HCT116 (cell line): Measurements from ENCODE around the gene SDCBP2. TPM values are rescaled to one million over a fixed set of nuclear protein-coding genes. Genes with fewer than 3 reads are reported as not detected.

ENCODE experiments used
- ATAC-seq: fragments of 200-7000 bp; cut with Tn5 transposase; 2 replicates; pipeline ENCODE4 v1.9.1; 2020; ENCODE audit warnings: mild to moderate bottlenecking, moderate library complexity
- BruUV-seq: library from RNA; stranded (reverse); fragments of 400-500 nt; replicated peaks from 2 replicates; lab custom pipeline; 2021; lab: Mats Ljungman, UMichigan
- CTCF ChIA-PET: fragments of 300-600 bp; sonication (Branson Sonifier 250); formaldehyde crosslinking; loops from one replicate; lab custom pipeline; 2021; ENCODE audit warnings: antibody characterized with exemption; lab: Charles Lee
- POLR2A ChIA-PET: fragments of 300-600, 350-600 bp; sonication (Branson Sonifier 250); formaldehyde crosslinking; loops from one replicate; lab custom pipeline; 2021; ENCODE audit warnings: antibody characterized with exemption; lab: Charles Lee
- RAD21 ChIA-PET, 2 experiments: fragments of 300-600 bp; sonication (Branson Sonifier 250); formaldehyde crosslinking; loops; one replicate each; lab custom pipeline; 2023; ENCODE audit warnings: low total read pairs in 2 of 2; ENCODE audit not compliant: uncharacterized antibody in 2 of 2, unreplicated experiment in 2 of 2, low non-redundant PET in 1 of 2; lab: Charles Lee
- DNase-seq: peaks from one replicate; pipeline ENCODE4 v3.0.0-alpha.2; 2010; ENCODE audit warnings: low read depth, low spot score
- H2AFZ ChIP-seq: fragments of 200-600 bp; shearing (Covaris generic), sonication (generic); 2 replicates; pipeline ENCODE4 v1.6.1; 2017; ENCODE audit warnings: low read depth, mixed run types, mixed read lengths, antibody characterized with exemption, low read length; ENCODE audit not compliant: poor library complexity, severe bottlenecking
- H3K27ac ChIP-seq: 2 replicates; pipeline ENCODE4 v1.5.1; 2012; ENCODE audit warnings: low read depth, low read length
- H3K27me3 ChIP-seq: fragments of 200-600 bp; sonication (generic); 2 replicates; pipeline ENCODE4 v1.6.1; 2016; ENCODE audit warnings: mixed run types, low read length, mixed read lengths; ENCODE audit not compliant: insufficient read depth
- H3K36me3 ChIP-seq, 2 experiments: fragments of 200-500 bp in 1 of 2; fragments of 200-600 bp in 1 of 2; sonication (Bioruptor generic) in 1 of 2; sonication (generic) in 1 of 2; 2 replicates each; pipeline versions ENCODE4 v1.5.1 to v1.6.1; 2014 to 2016; ENCODE audit warnings: low read length in 2 of 2, inconsistent platforms in 1 of 2, mixed read lengths in 1 of 2, mixed run types in 1 of 2; ENCODE audit not compliant: insufficient read depth in 2 of 2, control insufficient read depth in 1 of 2
- H3K4me1 ChIP-seq, 2 experiments: fragments of 200-600 bp in 1 of 2; sonication (generic) in 1 of 2; 2 replicates each; pipeline versions ENCODE4 v1.5.1 to v1.6.1; 2012 to 2017; ENCODE audit warnings: low read length in 2 of 2, inconsistent platforms in 1 of 2, mild to moderate bottlenecking in 1 of 2, mixed read lengths in 1 of 2, mixed run types in 1 of 2, moderate library complexity in 1 of 2; ENCODE audit not compliant: insufficient read depth in 2 of 2, control insufficient read depth in 1 of 2
- H3K4me2 ChIP-seq: fragments of 200-600 bp; sonication (generic); 2 replicates; pipeline ENCODE4 v1.6.1; 2017; ENCODE audit warnings: mixed run types, low read length, mixed read lengths
- H3K4me3 ChIP-seq, 2 experiments: fragments of 200-600 bp in 1 of 2; sonication (generic) in 1 of 2; replicated peaks in 1 of 2; 2 replicates each; pipeline ENCODE4 v1.5.1; 2011 to 2016; ENCODE audit warnings: low read length in 2 of 2, control low read depth in 1 of 2, low read depth in 1 of 2, mild to moderate bottlenecking in 1 of 2, mixed read lengths in 1 of 2, mixed run types in 1 of 2
- H3K79me2 ChIP-seq: fragments of 200-600 bp; sonication (generic); 2 replicates; pipeline ENCODE4 v1.6.1; 2017; ENCODE audit warnings: mild to moderate bottlenecking, mixed run types, low read length, moderate library complexity, mixed read lengths; ENCODE audit not compliant: insufficient read depth
- H3K9ac ChIP-seq: fragments of 200-600 bp; sonication (generic); 2 replicates; pipeline ENCODE4 v1.6.1; 2016; ENCODE audit warnings: low read length, mixed read lengths
- H3K9me2 ChIP-seq: fragments of 200-600 bp; sonication (generic), shearing (Covaris generic); 2 replicates; pipeline ENCODE4 v1.6.1; 2017; ENCODE audit warnings: mixed run types, mild to moderate bottlenecking, moderate library complexity; ENCODE audit not compliant: insufficient read depth
- H3K9me3 ChIP-seq, 2 experiments: fragments of 200-500 bp in 1 of 2; fragments of 200-600 bp in 1 of 2; sonication (Bioruptor generic) in 1 of 2; sonication (generic) in 1 of 2; 2 replicates each; pipeline ENCODE4 v1.6.1; 2014 to 2017; ENCODE audit warnings: low read length in 2 of 2, mixed read lengths in 2 of 2, inconsistent platforms in 1 of 2, low read depth in 1 of 2, mild to moderate bottlenecking in 1 of 2, mixed run types in 1 of 2, moderate library complexity in 1 of 2; ENCODE audit not compliant: control insufficient read depth in 1 of 2, insufficient read depth in 1 of 2
- H4K20me1 ChIP-seq: fragments of 200-600 bp; sonication (generic), shearing (Covaris generic); 2 replicates; pipeline ENCODE4 v1.6.1; 2017; ENCODE audit warnings: mixed run types, mild to moderate bottlenecking, moderate library complexity; ENCODE audit not compliant: insufficient read depth
- POLR2A ChIP-seq: IDR thresholded peaks from 2 replicates; pipeline ENCODE4 v1.7.0; 2011; ENCODE audit warnings: borderline replicate concordance; ENCODE audit not compliant: insufficient read depth, insufficient read length; ENCODE audit errors: extremely low read depth
- POLR2AphosphoS5 ChIP-seq: IDR thresholded peaks from 2 replicates; pipeline ENCODE4 v1.6.1; 2011; ENCODE audit warnings: mild to moderate bottlenecking, low read depth, low read length, moderate library complexity
- RAD21 ChIP-seq: IDR thresholded peaks from 2 replicates; pipeline ENCODE4 v1.6.1; 2012; ENCODE audit warnings: low read depth, mild to moderate bottlenecking
- SP1 ChIP-seq: IDR thresholded peaks from 2 replicates; pipeline ENCODE4 v1.6.1; 2012; ENCODE audit warnings: low read depth
- YY1 ChIP-seq: IDR thresholded peaks from 2 replicates; pipeline ENCODE4 v1.6.1; 2011; ENCODE audit warnings: low read length, low read depth, moderate library complexity, mild to moderate bottlenecking; ENCODE audit not compliant: insufficient replicate concordance; ENCODE audit errors: extremely low read depth
- intact Hi-C: fragments of 100-400 bp; cut with micrococcal nuclease; formaldehyde crosslinking; loops from 2 replicates; pipeline ENCODE4 v1.10.0; 2022
- total RNA-seq: library from RNA; stranded (reverse); gene quantifications from one replicate; pipeline ENCODE4 v1.2.1, GENCODE V29; 2021; ENCODE audit not compliant: unreplicated experiment
- TF ChIP-seq, protein P1 (sequence below): IDR thresholded peaks from 2 replicates; pipeline ENCODE4 v1.6.1; 2012
- TF ChIP-seq, protein P2 (sequence below): IDR thresholded peaks from 2 replicates; pipeline ENCODE4 v1.6.1; 2012; ENCODE audit warnings: low read depth

The SDCBP2 gene
- total RNA-seq, 1 experiment from 2014 or later = 3.4 TPM

DNA sequence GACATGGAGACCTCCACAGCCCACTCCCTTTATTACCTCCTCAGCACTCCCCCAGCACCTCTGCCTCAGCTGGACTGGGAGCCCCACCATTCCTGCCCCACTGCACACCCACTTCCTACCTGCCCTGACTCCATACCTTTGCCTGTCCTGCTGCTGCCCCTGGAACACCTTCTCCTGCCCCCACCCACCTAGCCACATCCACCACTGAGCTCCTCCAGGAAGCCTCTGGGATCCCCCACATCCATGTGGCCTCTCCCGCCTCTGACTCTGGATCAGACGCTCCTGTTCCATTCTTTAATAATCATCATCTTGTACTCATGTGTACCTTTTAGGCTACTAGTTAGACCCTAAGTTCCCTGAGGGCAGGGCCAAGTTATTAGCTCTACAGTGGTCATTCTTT, 2.2 kb upstream of the SDCBP2 start (continued):
- TF ChIP-seq YY1 = no peak
- TF ChIP-seq, protein P1, sequence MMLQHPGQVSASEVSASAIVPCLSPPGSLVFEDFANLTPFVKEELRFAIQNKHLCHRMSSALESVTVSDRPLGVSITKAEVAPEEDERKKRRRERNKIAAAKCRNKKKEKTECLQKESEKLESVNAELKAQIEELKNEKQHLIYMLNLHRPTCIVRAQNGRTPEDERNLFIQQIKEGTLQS = no peak

DNA sequence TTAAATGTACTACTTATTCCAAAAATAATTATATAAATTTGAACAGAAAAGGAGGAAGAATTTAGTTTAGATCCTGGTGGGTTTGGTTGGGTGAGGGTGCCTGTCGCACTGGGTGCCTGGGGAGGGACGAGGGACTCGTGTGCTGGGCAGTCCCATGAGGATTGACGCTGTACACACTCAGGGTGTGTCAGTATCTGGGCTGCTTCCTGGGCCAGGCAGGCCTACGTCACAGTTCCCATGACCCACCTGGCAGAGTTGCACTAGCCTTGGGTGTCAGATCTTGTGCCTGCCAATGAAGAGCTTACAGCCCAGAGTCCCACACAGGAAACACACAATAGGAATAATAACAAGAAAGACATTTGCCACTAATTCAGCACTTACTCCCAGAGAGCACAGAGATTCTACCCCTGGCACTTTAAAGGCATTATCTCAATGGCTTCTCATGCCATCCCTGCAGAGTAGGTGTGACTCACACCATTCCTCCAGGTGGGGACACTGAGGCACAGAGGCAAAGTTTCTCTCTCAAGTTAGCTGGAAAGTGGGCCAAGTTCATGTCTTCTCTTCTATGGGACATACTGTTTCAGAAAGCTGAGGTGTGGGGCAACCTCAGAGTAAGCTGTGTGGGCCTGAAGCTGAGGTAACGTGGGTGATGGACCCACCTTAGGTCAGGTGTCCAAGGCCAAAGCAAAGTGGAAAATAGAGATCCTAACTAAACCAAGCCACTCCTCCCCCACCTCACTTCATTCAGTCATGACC, 1.3 kb upstream of the SDCBP2 start:
- no TSS peak for BruUV-seq
- RAD21 ChIA-PET = no interaction called here

More for the DNA sequence above, 1.3 kb upstream of the SDCBP2 start:
- Histone ChIP-seq H3K4me2 (no peak overlapping the region), H3K9me3 (no peaks in the 10 kb centered on the region), H3K4me1 (peaks cover 28 to 42% of the 10 kb centered on the region in 2 experiments), H3K27me3 (no peaks in the 10 kb centered on the region), H3K9me2 (no peaks in the 10 kb centered on the region), H3K27ac (no peak overlapping the region), H3K79me2 (peaks cover 89% of the 10 kb centered on the region), H4K20me1 (no peaks in the 10 kb centered on the region; the same call in 1 of the 2 replicates), H2AFZ (no peak overlapping the region), H3K4me3 (no peak overlapping the region), H3K9ac (no peak overlapping the region), H3K36me3 (0 out of 4 replicates have a peak, but pooled peaks cover 0 to 3% of the 10 kb centered on the region in 2 experiments)
- ATAC-seq (no peak), DNase-seq (no peak)
- intact Hi-C loops = no loop called here
- POLR2A ChIA-PET = no interaction called here
- CTCF ChIA-PET = no interaction called here
- no peak for TF ChIP-seq POLR2A
- TF ChIP-seq YY1 = no peak
- TF ChIP-seq RAD21 = no peak
- TF ChIP-seq, protein P2, sequence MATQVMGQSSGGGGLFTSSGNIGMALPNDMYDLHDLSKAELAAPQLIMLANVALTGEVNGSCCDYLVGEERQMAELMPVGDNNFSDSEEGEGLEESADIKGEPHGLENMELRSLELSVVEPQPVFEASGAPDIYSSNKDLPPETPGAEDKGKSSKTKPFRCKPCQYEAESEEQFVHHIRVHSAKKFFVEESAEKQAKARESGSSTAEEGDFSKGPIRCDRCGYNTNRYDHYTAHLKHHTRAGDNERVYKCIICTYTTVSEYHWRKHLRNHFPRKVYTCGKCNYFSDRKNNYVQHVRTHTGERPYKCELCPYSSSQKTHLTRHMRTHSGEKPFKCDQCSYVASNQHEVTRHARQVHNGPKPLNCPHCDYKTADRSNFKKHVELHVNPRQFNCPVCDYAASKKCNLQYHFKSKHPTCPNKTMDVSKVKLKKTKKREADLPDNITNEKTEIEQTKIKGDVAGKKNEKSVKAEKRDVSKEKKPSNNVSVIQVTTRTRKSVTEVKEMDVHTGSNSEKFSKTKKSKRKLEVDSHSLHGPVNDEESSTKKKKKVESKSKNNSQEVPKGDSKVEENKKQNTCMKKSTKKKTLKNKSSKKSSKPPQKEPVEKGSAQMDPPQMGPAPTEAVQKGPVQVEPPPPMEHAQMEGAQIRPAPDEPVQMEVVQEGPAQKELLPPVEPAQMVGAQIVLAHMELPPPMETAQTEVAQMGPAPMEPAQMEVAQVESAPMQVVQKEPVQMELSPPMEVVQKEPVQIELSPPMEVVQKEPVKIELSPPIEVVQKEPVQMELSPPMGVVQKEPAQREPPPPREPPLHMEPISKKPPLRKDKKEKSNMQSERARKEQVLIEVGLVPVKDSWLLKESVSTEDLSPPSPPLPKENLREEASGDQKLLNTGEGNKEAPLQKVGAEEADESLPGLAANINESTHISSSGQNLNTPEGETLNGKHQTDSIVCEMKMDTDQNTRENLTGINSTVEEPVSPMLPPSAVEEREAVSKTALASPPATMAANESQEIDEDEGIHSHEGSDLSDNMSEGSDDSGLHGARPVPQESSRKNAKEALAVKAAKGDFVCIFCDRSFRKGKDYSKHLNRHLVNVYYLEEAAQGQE = no peak
- no peak for TF ChIP-seq POLR2AphosphoS5
- no peak for TF ChIP-seq SP1
